ENCODE data around the gene SMG6.

SMG6 gene

DNA sequence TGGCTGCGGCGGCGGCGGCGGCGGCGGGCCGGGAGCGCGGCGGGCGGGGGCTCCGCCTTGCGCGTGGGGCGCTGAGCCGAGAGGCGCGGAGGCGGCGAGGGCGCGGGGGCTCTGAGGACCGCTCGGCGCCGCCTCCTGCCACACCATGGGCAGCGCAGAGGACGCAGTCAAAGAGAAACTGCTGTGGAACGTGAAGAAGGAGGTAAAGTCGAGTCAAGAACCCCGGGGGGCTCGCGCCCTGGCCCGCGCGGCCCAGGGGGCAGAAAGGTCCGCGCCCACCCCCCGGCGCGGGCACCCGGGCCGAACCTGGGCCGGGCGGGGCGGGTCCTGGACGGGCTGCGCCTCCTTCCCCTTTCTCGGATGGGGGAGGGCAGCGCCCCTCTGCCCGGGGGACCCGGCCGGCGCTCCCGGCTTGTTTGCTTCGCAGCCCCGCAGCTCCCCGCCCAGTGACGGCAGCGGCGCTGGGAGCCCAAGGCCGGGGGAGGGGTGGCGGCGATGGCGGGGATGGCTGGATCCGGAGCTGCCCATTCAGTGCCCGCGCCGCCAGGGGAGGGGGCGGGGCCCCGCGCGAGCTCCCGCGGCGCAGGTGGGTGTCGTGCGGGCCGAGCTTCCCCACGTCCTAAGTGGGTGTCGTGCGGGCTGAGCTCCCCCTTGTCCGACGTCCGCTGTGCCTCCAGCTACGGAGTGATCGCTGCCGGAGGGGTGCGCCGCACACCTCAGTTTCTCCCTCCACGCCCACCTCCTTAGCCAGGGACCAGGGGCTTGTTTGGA lies 34.1 kb upstream of the SMG6 start (continued):
- TF ChIP-seq CSRNP3 (CRISPR knock-in tag; IDR thresholded peaks at IDR 0.05): no peak

DNA sequence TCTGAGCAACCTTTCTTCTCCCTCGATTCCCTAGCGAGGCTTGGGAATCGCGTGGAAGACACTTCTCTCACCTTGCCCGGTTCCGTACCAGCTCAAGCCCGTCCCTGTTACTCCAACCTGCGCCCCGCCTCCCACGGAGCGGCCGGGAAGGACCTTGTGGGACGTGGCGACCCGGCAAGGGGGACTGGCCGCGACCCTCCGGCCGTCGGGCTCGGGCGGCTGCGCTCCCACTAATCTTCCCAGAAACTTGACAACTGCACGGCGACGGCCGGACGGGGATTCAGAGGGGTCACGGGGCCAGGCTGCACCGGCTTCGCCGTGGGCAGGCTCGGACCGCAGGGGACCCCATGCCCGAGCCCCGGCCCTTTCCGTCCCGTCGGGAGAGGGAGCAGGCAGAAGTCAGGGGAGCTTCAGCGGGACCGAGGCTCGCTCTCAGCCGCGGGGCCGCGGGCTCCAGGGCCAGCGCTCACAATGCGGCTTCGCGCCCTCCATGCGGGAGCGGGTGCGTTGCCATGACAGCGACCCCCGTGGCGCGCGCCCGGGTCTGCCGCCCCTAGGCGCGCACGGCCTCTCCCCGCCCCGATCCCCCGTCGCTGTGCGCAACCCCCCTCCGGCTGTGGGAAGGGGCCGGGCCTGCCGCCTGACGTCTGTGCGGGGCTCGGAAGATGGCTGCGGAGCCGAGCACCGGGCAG lies 33.4 kb upstream of the SMG6 start, which contains the start of gene SGSM2:
SGSM2 (plus strand) TSS at position 650 of the 692 bp plus-strand sequence. CDS start 188 bp downstream, outside the sequence.
- peak; percentile 74 for ATAC-seq
- TF ChIP-seq ESRRG (CRISPR knock-in tag; IDR thresholded peaks at IDR 0.05) (no peak), CREB5 (CRISPR knock-in tag; IDR thresholded peaks at IDR 0.05; ENCODE audit: low read depth) (no peak)

- TF ChIP-seq BACH2 (CRISPR knock-in tag; IDR thresholded peaks at IDR 0.05; ENCODE audit: borderline replicate concordance) (no peak), PPARA (CRISPR knock-in tag; IDR thresholded peaks at IDR 0.05; ENCODE audit: borderline replicate concordance) (no peak), ESRRG (CRISPR knock-in tag; IDR thresholded peaks at IDR 0.05) (no peak), CREB5 (CRISPR knock-in tag; IDR thresholded peaks at IDR 0.05; ENCODE audit: low read depth) (no peak), TOX (CRISPR knock-in tag; IDR thresholded peaks at IDR 0.05; ENCODE audit: borderline replicate concordance) (no peak), ISL1 (CRISPR knock-in tag; IDR thresholded peaks at IDR 0.05) (no peak), CSRNP3 (CRISPR knock-in tag; IDR thresholded peaks at IDR 0.05) (no peak), OSR1 (CRISPR knock-in tag; IDR thresholded peaks at IDR 0.05) (no peak), ZFP3 (CRISPR knock-in tag; IDR thresholded peaks at IDR 0.05) (no peak), ZFP30 (CRISPR knock-in tag; IDR thresholded peaks at IDR 0.05) (no peak), ZC3H10 (CRISPR knock-in tag; IDR thresholded peaks at IDR 0.05) (no peak), TCF4 (CRISPR knock-in tag; IDR thresholded peaks at IDR 0.05; ENCODE audit: borderline replicate concordance) (no peak), RARB (CRISPR knock-in tag; IDR thresholded peaks at IDR 0.05) (no peak), ZNF8 (CRISPR knock-in tag; IDR thresholded peaks at IDR 0.05) (no peak), CSDC2 (CRISPR knock-in tag; IDR thresholded peaks at IDR 0.05) (no peak), ZNF70 (CRISPR knock-in tag; IDR thresholded peaks at IDR 0.05) (no peak), GLIS3 (CRISPR knock-in tag; IDR thresholded peaks at IDR 0.05) (no peak)
- TF ChIP-seq, protein P1, sequence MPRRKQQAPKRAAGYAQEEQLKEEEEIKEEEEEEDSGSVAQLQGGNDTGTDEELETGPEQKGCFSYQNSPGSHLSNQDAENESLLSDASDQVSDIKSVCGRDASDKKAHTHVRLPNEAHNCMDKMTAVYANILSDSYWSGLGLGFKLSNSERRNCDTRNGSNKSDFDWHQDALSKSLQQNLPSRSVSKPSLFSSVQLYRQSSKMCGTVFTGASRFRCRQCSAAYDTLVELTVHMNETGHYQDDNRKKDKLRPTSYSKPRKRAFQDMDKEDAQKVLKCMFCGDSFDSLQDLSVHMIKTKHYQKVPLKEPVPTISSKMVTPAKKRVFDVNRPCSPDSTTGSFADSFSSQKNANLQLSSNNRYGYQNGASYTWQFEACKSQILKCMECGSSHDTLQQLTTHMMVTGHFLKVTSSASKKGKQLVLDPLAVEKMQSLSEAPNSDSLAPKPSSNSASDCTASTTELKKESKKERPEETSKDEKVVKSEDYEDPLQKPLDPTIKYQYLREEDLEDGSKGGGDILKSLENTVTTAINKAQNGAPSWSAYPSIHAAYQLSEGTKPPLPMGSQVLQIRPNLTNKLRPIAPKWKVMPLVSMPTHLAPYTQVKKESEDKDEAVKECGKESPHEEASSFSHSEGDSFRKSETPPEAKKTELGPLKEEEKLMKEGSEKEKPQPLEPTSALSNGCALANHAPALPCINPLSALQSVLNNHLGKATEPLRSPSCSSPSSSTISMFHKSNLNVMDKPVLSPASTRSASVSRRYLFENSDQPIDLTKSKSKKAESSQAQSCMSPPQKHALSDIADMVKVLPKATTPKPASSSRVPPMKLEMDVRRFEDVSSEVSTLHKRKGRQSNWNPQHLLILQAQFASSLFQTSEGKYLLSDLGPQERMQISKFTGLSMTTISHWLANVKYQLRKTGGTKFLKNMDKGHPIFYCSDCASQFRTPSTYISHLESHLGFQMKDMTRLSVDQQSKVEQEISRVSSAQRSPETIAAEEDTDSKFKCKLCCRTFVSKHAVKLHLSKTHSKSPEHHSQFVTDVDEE (CRISPR knock-in tag; IDR thresholded peaks at IDR 0.05): no peak
- TF ChIP-seq, protein P2, sequence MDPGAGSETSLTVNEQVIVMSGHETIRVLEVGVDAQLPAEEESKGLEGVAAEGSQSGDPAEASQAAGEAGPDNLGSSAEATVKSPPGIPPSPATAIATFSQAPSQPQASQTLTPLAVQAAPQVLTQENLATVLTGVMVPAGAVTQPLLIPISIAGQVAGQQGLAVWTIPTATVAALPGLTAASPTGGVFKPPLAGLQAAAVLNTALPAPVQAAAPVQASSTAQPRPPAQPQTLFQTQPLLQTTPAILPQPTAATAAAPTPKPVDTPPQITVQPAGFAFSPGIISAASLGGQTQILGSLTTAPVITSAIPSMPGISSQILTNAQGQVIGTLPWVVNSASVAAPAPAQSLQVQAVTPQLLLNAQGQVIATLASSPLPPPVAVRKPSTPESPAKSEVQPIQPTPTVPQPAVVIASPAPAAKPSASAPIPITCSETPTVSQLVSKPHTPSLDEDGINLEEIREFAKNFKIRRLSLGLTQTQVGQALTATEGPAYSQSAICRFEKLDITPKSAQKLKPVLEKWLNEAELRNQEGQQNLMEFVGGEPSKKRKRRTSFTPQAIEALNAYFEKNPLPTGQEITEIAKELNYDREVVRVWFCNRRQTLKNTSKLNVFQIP (CRISPR knock-in tag; IDR thresholded peaks at IDR 0.05; ENCODE audit: borderline replicate concordance, low read depth): no peak
- TF ChIP-seq, protein P3, sequence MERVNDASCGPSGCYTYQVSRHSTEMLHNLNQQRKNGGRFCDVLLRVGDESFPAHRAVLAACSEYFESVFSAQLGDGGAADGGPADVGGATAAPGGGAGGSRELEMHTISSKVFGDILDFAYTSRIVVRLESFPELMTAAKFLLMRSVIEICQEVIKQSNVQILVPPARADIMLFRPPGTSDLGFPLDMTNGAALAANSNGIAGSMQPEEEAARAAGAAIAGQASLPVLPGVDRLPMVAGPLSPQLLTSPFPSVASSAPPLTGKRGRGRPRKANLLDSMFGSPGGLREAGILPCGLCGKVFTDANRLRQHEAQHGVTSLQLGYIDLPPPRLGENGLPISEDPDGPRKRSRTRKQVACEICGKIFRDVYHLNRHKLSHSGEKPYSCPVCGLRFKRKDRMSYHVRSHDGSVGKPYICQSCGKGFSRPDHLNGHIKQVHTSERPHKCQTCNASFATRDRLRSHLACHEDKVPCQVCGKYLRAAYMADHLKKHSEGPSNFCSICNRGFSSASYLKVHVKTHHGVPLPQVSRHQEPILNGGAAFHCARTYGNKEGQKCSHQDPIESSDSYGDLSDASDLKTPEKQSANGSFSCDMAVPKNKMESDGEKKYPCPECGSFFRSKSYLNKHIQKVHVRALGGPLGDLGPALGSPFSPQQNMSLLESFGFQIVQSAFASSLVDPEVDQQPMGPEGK (CRISPR knock-in tag; IDR thresholded peaks at IDR 0.05; ENCODE audit: borderline replicate concordance): no peak
- ATAC-seq: peak; percentile 96
Observed at GRCh38 chr17:2336215-2336851, 32.7 kb upstream of the SMG6 start, which contains the start of gene TSR1. TSS of gene TSR1 (minus strand) at chr17:2336457. CDS start at chr17:2336427, 30 bp downstream.
